Measurements from ENCODE around the gene GTF3C1.

GRCh38 chr16:27439271-27440018 lies 110.3 kb downstream of the GTF3C1 start:
- TF ChIP-seq, protein P1, sequence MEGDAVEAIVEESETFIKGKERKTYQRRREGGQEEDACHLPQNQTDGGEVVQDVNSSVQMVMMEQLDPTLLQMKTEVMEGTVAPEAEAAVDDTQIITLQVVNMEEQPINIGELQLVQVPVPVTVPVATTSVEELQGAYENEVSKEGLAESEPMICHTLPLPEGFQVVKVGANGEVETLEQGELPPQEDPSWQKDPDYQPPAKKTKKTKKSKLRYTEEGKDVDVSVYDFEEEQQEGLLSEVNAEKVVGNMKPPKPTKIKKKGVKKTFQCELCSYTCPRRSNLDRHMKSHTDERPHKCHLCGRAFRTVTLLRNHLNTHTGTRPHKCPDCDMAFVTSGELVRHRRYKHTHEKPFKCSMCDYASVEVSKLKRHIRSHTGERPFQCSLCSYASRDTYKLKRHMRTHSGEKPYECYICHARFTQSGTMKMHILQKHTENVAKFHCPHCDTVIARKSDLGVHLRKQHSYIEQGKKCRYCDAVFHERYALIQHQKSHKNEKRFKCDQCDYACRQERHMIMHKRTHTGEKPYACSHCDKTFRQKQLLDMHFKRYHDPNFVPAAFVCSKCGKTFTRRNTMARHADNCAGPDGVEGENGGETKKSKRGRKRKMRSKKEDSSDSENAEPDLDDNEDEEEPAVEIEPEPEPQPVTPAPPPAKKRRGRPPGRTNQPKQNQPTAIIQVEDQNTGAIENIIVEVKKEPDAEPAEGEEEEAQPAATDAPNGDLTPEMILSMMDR (conservative IDR thresholded peaks at IDR 0.05) = no peak
- no peak for TF ChIP-seq ZFX (IDR thresholded peaks at IDR 0.05)

Data from C4-2B (cell line).